Peyer's patch (tissue), 4 donors: Measurements from ENCODE around the gene LAMA5. TPM values are rescaled to one million over a fixed set of nuclear protein-coding genes. Genes with fewer than 3 reads are reported as not detected.

ENCODE experiments used
- DNase-seq, 3 donors: peaks; one replicate each; pipeline ENCODE4 v3.0.0-alpha.2; 2017 to 2019
- H3K27ac ChIP-seq, 4 donors: fragments of 200-600 bp; sonication (generic); one replicate each; pipeline ENCODE4 v1.5.1; 2016 to 2019
- H3K27me3 ChIP-seq, 2 donors: fragments of 200-600 bp; sonication (generic); one replicate each; pipeline ENCODE4 v1.5.1; 2019
- H3K36me3 ChIP-seq, 3 donors: fragments of 200-600 bp; sonication (generic); one replicate each; pipeline ENCODE4 v1.5.1; 2016 to 2019
- H3K4me1 ChIP-seq, 4 donors: fragments of 200-600 bp; sonication (generic); one replicate each; pipeline ENCODE4 v1.5.1; 2016 to 2019
- H3K4me3 ChIP-seq, 4 donors: fragments of 200-600 bp; sonication (generic); 1 replicate in 3 of 4; 2 replicates in 1 of 4; pipeline ENCODE4 v1.5.1; 2016 to 2019; ENCODE audit warnings: mild to moderate bottlenecking in 1 of 4
- H3K9me3 ChIP-seq, 4 donors: fragments of 200-600 bp; sonication (generic); one replicate each; pipeline ENCODE4 v1.5.1; 2016 to 2019; ENCODE audit warnings: mild to moderate bottlenecking in 1 of 4
- POLR2A ChIP-seq, 2 donors: fragments of 450-650 bp; IDR thresholded peaks; one replicate each; pipeline ENCODE4 v1.5.1; 2017; ENCODE audit warnings: antibody characterized with exemption in 2 of 2, mild to moderate bottlenecking in 2 of 2, moderate library complexity in 2 of 2
- total RNA-seq, 4 donors: library from RNA; depleted of rRNA; stranded (reverse); fragments of >200 nt; gene quantifications; one replicate each; pipeline ENCODE4 v1.1.0, GENCODE V29; 2016
- TF ChIP-seq, protein P1 (sequence below), 6 experiments: fragments of 450-650 bp in 4 of 6; fragments of 200-600 bp in 2 of 6; sonication (generic) in 1 of 6; IDR thresholded peaks; one replicate each; pipeline ENCODE4 v1.5.1; 2017 to 2019; ENCODE audit warnings: antibody characterized with exemption in 6 of 6, mild to moderate bottlenecking in 3 of 6, moderate library complexity in 1 of 6

LAMA5 gene
- total RNA-seq, 4 donors from 2014 or later, result 31.2 to 328 (median 87.3) TPM

DNA sequence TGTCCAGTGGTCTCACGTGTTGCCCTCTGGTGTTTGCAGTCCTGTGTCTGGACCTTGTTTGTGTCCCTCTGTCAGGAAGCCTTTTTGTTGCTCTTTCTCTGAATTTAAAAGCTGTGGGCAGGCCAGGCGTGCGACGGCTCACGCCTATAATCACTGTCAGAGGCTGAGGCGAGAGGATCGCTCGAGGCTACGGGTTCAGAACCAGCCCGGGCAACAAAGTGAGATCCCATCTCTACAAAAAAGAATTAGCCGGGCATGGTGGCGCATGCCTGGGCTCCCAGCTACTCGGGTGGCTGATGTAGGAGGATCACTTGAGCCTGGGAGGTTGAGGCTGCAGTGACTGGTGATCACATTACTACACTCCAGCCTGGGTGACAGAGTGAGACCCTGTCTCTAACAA is 100.3 kb downstream of the LAMA5 start:
- Histone ChIP-seq H3K4me3 (no peak overlapping the region), H3K27ac (no peak overlapping the region), H3K36me3 (peaks cover 0 to 74% (median 0%) of the 10 kb centered on the region in 3 donors), H3K9me3 (no peaks in the 10 kb centered on the region), H3K27me3 (no peaks in the 10 kb centered on the region), H3K4me1 (no peaks in the 10 kb centered on the region)
- TF ChIP-seq POLR2A (IDR thresholded peaks at IDR 0.05), result no peak
- TF ChIP-seq, protein P1, sequence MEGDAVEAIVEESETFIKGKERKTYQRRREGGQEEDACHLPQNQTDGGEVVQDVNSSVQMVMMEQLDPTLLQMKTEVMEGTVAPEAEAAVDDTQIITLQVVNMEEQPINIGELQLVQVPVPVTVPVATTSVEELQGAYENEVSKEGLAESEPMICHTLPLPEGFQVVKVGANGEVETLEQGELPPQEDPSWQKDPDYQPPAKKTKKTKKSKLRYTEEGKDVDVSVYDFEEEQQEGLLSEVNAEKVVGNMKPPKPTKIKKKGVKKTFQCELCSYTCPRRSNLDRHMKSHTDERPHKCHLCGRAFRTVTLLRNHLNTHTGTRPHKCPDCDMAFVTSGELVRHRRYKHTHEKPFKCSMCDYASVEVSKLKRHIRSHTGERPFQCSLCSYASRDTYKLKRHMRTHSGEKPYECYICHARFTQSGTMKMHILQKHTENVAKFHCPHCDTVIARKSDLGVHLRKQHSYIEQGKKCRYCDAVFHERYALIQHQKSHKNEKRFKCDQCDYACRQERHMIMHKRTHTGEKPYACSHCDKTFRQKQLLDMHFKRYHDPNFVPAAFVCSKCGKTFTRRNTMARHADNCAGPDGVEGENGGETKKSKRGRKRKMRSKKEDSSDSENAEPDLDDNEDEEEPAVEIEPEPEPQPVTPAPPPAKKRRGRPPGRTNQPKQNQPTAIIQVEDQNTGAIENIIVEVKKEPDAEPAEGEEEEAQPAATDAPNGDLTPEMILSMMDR (IDR thresholded peaks at IDR 0.05), result no peak
- no peak for DNase-seq

DNA sequence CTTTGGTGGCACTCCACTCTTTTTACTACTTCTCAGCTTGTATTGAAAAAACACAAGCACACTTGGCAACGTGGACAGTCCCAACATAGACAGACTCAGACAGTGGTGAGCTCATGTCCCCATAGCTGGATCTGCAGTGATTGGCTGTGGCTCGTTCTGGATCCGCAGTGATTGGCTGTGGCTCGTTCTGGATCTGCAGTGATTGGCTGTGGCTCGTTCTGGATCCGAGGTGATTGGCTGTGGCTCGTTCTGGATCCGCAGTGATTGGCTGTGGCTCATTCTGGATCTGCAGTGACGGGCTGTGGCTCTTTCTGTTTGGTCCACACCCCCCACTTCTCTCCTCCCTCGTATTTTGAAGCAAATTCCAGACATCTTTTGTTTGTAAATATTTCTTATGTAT is 100.8 kb downstream of the LAMA5 start:
- no peak for DNase-seq
- Histone ChIP-seq H3K36me3 (peaks cover 0 to 74% (median 0%) of the 10 kb centered on the region in 3 donors), H3K27ac (no peak overlapping the region), H3K4me1 (no peaks in the 10 kb centered on the region), H3K27me3 (no peaks in the 10 kb centered on the region), H3K4me3 (no peak overlapping the region), H3K9me3 (no peaks in the 10 kb centered on the region)
- TF ChIP-seq POLR2A (IDR thresholded peaks at IDR 0.05), result no peak
- TF ChIP-seq, protein P1 (IDR thresholded peaks at IDR 0.05), result no peak

DNA sequence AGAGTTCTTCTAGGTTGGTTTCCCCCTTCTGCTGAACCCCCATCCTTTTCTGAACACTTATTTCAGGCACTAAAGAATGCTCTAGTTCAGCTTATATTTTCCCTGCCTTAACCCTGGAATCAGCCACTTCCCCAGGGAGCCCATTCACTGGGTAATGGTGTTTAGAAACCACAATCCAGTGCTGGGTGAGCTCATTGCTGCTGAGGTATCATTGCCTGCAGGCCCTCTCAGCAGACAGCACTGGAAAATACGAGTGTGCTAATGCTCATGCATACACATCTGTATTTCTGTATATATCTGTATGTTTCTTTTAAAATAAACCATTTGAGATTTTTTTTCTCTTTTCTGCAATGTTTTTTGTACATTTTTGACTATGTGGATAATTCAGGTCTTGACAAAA is 101.7 kb downstream of the LAMA5 start:
- TF ChIP-seq POLR2A (IDR thresholded peaks at IDR 0.05), result no peak
- TF ChIP-seq, protein P1 (IDR thresholded peaks at IDR 0.05), result no peak
- peaks cover 0 to 83% (median 0%) of the 10 kb centered on the region in 3 donors for H3K36me3 ChIP-seq
- H3K27me3 ChIP-seq, result no peaks in the 10 kb centered on the region
- no peak for DNase-seq
- H3K27ac ChIP-seq, result no peak overlapping the region
- H3K9me3 ChIP-seq, result no peaks in the 10 kb centered on the region
- H3K4me3 ChIP-seq, result no peak overlapping the region
- no peaks in the 10 kb centered on the region for H3K4me1 ChIP-seq

DNA sequence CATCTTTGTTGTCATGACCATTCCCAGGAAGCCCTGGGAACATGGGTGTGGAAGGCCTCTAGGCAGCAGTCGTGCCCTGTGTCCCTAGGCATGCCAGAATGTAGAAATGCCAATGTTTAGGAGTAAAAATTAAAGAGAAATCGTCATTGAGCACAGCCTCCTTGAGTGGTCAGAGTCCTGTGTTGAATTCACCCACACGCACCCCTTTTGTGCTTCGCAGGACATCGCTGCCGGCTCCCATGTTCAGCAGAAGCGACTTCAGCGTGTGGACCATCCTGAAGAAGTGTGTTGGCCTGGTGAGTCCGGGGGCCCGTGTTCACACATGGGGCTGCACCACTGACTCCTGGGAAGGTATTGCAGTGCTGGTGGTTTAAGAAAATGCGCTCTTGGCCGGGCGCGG is 103.7 kb downstream of the LAMA5 start:
- H3K36me3 ChIP-seq, result peaks cover 0 to 86% (median 0%) of the 10 kb centered on the region in 3 donors
- no peak overlapping the region for H3K4me3 ChIP-seq
- no peaks in the 10 kb centered on the region for H3K27me3 ChIP-seq
- no peaks in the 10 kb centered on the region for H3K4me1 ChIP-seq
- no peak overlapping the region for H3K27ac ChIP-seq
- no peak for TF ChIP-seq POLR2A (IDR thresholded peaks at IDR 0.05)
- TF ChIP-seq, protein P1 (IDR thresholded peaks at IDR 0.05), result no peak
- no peaks in the 10 kb centered on the region for H3K9me3 ChIP-seq
- DNase-seq, result no peak

DNA sequence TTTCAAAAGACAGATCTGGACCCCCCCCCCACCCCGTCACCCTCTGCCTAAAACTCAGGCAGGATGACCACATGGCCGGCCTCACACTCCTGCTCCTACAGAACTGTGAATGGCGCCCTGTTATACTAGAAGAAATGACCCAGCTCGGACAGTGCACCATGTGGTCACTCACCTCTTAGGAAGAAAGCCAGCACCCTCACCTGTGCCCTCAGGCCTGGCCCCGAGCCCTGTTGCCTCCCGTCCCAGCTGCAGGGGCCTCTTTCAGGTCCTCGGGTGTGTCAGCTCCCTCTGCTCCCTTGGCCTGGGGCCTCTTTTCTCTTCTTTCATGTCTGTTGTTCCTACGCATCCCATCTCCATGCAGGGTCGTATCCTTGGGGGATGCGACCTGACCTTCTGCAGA is 105.0 kb downstream of the LAMA5 start:
- Histone ChIP-seq H3K27ac (no peak overlapping the region), H3K9me3 (no peaks in the 10 kb centered on the region), H3K27me3 (no peaks in the 10 kb centered on the region), H3K36me3 (peaks cover 0 to 86% (median 0%) of the 10 kb centered on the region in 3 donors), H3K4me1 (no peaks in the 10 kb centered on the region), H3K4me3 (no peak overlapping the region)
- TF ChIP-seq POLR2A (IDR thresholded peaks at IDR 0.05), result no peak
- TF ChIP-seq, protein P1 (IDR thresholded peaks at IDR 0.05), result no peak
- DNase-seq, result no peak

DNA sequence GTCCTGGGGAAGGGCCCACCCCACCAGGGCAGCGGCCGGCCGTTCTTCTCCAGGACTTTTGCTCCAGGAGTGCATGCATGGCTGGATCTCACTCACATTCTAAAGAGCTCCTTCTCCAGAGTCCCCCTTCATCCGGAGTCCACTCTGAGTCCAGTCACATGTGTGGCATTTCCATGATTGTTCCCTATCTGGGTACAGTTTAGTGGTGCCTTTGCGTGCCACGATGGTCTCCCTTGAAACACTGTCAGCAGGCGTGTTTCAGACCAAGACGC is 107.9 kb downstream of the LAMA5 start:
- Histone ChIP-seq H3K36me3 (peaks cover 0 to 85% (median 0%) of the 10 kb centered on the region in 3 donors), H3K27me3 (no peaks in the 10 kb centered on the region), H3K27ac (no peak overlapping the region), H3K9me3 (no peaks in the 10 kb centered on the region), H3K4me3 (no peak overlapping the region), H3K4me1 (no peaks in the 10 kb centered on the region)
- TF ChIP-seq, protein P1 (IDR thresholded peaks at IDR 0.05), result no peak
- no peak for TF ChIP-seq POLR2A (IDR thresholded peaks at IDR 0.05)
- no peak for DNase-seq
